ENCODE measurements around the gene POLR1G.
"Not testable (repeated sequence)": the region's sequence is repeated elsewhere in the genome, so short reads cannot be mapped to it uniquely, and the experiment has no call there.

POLR1G gene

DNA sequence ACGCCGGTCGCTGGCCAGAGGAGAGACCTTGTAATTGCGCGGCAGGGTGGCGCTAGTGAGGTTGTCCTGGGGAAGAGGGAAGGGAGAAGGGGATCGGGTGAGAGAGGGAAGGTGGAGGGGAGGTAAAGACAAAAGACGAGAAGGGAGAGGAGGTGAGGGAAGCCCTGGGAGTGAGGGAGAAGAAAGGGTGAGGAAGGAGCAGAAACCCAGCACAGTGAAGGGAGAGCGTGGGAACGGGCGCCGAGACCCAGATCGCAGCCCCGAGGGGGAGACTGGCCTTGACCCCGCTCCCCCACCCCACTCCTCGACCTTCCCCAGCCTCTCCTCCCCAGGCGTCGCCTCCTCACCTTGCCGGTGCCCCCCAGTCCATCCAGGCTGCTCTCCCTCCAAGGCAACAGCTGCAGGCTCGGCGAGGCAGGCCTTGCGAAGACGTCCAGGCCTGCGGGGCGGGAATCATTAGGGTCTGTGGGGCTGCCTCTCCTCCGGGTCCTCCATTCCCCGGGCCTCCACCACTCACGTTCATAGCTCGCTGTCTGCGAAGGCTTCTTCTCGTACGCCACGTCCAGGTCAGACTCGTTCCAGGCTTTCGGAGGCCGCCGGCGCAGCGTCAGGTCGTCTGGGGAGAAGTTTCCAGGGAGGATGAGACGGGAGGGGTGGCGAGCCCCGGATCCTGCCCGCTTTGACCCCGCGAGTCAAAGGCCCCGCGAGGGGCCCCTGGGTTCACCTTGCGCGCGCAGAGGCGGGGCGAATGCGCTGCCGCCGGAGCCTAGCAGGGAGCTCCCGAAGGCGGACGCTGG lies 10.4 kb upstream of the POLR1G start:
- no peak for DNase-seq (ENCODE audit: low read depth)

- DNase-seq (ENCODE audit: low read depth) = no peak
Observed at GRCh38 chr19:45400192-45400591, 6.3 kb upstream of the POLR1G start.

GRCh38 chr19:45401815-45402214 lies 4.6 kb upstream of the POLR1G start:
- no peak for DNase-seq (ENCODE audit: low read depth)

DNA sequence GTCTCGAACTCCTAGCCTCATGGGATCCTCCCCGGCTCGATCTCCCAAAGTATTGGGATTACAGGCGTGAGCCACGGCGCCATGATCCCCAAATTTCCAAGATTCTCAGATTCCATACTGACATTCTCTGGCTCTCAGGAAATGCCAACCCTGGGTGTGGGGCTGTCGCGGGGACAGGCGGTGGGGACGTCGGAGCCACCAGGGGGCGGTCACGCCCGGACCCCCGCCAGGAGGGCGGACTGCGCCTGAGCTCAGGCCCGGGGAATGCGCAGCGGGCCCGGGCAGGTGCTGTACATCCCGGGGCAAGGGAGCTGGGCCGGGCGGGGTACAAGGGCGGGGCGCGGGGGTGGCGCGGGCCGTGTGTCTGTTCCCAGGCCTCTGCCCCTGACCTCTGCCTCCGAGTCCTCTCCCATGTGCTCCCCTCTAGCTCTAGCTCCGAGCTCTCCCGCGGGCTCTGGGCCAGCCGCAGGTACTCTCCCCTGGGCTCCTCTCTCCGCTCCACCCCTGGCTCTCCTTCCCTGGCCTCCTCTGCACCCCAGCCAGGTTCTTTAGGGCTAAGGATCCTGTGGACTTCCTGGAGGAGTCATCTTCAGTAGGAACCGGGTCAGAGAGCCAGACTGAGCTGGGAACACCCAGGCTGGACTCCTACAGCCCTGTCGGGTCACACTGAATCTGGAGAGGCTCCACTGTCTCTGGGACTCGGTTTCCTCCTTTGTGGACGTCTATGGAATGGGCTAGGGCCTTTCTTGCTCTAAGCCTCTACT lies 4.0 kb upstream of the POLR1G start:
- DNase-seq (ENCODE audit: low read depth) = peak; percentile 41

- DNase-seq (ENCODE audit: low read depth) = no peak
Observed at GRCh38 chr19:45403272-45403671, 3.2 kb upstream of the POLR1G start.

GRCh38 chr19:45403781-45404556 lies 2.5 kb upstream of the POLR1G start:
- peak; percentile 65 for DNase-seq (ENCODE audit: low read depth)

DNA sequence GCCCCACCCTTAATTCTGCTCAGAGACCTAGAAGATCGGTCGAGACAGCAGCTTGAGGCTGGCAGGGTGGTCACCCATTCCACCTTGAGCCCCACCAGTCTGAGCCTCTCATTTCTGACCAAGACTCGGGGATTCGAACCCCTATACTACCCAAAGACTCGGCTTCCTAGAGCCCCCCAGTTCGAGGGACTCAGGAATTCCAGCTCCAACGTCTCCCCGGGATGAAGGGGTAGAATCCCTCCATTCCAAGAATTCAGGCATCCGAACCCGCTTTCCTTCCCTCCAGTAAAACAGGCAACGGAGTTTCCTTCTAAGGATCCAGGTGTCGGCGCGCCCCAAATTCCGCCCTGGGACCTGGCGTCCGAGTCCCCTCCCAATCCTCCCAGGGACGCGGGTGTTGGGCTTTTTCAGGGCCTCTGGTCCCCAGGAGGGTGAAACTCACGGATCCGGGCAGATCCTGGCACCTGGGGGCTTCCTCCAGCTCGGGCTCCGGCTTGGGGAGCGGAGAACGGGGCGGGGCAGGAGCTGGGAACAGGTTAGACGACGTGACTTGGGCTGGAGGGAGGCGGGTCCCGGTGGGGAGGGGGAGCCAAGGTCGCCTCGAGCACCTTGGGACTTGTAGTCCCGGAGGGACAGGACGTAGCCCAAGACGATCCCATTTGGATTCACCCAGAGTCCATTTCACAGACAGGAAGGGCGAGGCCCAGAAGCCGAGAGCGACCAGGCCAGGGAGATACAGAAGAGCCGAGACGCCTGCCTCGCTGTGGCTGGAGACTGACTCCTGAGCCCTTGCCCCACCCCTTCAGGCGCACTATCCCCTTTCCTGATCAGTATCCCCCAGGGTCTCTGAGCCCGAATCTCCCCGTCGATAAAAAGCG lies 1.6 kb upstream of the POLR1G start, which contains the start of gene PPP1R13L:
TSS of gene PPP1R13L (minus strand) at position 513 of the 878 bp plus-strand sequence. CDS start 6,751 bp downstream, outside the sequence.
- DNase-seq (ENCODE audit: low read depth) = peak; percentile 60

- DNase-seq (ENCODE audit: low read depth) = peak; percentile 74
Observed at GRCh38 chr19:45405435-45406225, 814 bp upstream of the POLR1G start.

DNA sequence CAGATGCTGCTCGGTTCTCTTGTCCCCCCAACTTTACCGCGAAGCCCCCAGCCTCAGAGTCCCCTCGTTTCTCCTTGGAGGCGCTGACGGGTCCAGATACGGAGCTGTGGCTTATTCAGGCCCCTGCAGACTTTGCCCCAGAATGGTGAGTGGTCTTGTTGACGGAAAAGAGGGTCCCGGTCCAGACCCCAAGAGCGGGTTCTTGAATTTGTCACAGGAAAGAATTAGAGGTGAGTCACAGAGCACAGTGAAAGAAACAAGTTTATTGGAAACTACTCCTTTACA lies 589 bp downstream of the POLR1G start:
- no peak for DNase-seq (ENCODE audit: low read depth)

- not testable (repeated sequence) for DNase-seq (ENCODE audit: low read depth)
Observed at GRCh38 chr19:45407585-45407984, 1.1 kb downstream of the POLR1G start.

GRCh38 chr19:45408121-45408520 lies 1.7 kb downstream of the POLR1G start:
- DNase-seq (ENCODE audit: low read depth) = no peak

GRCh38 chr19:45408830-45409556 lies 2.5 kb downstream of the POLR1G start:
- DNase-seq (ENCODE audit: low read depth) = no peak

- DNase-seq (ENCODE audit: low read depth) = no peak
Observed at GRCh38 chr19:45409557-45409920, 3.1 kb downstream of the POLR1G start.

GRCh38 chr19:45410330-45410729 lies 3.9 kb downstream of the POLR1G start:
- DNase-seq (ENCODE audit: low read depth) = not testable (repeated sequence)

GRCh38 chr19:45413497-45413896 lies 7.1 kb downstream of the POLR1G start:
- no peak for DNase-seq (ENCODE audit: low read depth)

DNA sequence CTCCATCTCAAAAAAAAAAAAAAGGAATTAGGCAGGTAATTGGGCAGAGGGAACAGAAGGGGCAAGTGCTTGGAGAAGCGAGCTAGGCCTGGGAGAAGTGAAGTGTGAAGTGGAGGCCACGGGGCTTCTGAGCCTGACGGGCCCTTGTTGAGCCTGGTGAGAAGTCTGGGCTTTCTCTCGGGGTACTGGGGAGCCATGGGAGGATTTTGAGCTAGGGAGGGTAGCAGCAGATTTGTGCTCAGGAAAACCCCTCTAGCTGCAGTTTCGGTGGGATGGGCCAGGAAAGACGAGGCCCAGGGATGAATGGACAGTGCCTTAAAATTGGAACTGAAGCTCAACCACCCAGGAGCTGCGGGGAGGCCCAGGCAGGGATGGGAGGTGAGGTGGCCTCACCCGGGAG lies 8.0 kb downstream of the POLR1G start:
- no peak for DNase-seq (ENCODE audit: low read depth)

DNA sequence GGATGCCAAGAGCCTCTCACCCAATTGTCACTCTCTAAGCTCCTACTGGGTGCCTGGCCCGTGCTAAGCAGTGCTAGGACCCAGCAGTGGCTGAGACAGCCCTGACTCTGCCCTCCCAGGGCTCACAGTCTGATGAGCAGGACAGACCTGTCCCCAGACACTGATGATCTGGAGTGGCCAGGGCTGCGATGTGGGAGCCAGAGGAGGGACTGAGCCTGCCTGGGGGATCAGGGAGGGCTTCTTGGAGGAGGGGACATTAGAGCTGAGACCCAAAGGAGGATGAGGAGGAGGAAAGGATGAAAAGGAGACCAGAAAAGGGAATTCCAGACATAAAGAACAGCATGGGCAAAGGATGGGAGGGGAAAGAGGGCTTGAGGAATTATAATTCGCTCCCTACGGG lies 10.7 kb downstream of the POLR1G start:
- no peak for DNase-seq (ENCODE audit: low read depth)

- no peak for DNase-seq (ENCODE audit: low read depth)
Observed at GRCh38 chr19:45418802-45419201, 12.4 kb downstream of the POLR1G start.

- DNase-seq (ENCODE audit: low read depth) = no peak
Observed at GRCh38 chr19:45419396-45419795, 13.0 kb downstream of the POLR1G start.

DNA sequence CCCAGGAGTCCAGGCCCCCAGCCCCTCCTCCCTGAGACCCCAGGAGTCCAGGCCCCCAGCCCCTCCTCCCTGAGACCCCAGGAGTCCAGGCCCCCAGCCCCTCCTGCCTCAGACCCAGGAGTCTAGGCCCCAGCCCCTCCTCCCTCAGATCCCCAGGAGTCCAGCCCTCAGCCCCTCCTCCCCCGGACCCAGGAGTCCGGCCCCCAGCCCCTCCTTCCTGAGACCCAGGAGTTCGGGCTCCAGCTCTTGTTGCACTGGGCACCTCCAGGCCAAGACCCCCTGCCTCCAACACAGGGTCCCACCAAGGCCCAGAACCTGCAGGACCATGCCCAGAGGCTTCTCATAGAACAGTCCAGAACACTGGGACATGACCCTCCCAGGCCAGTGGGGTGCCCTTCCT lies 13.5 kb downstream of the POLR1G start:
- no peak for DNase-seq (ENCODE audit: low read depth)

Measured in activated T-cell treated with anti-CD3 and anti-CD28 coated beads for 48 hours (primary cell).